ENCODE data around the gene S100A13. TPM values are rescaled to one million over a fixed set of nuclear protein-coding genes. Genes with fewer than 3 reads are reported as not detected.

S100A13 gene
- total and polyA plus RNA-seq, 9 of the 15 experiments (the other 6 are each of a cell fraction or from before 2014, with no cell fraction given): 41.9 to 129 (median 58.0) TPM

DNA sequence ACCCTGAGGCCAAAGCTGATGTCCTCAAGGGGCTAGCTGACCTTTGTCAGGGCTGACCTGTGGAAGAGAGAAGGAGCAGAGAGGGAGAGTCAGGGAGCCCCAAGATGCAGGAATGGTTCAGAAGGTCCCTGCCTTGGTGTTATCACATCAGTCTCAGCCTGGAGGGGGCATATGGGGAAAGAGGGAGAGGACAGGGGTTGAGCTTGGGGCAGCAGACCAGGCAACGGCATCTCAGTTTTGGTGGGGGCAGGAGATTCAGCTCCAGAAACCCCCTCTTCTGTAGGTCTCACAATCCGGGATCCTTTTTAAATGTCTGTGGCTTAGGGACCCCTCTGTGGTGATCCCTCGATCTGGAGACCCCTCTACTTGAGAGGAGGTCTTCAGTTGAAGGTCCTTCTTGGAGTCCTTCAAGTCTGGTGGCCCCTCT is 815 bp downstream of the S100A13 start (continued):
- TF ChIP-seq, protein P1, sequence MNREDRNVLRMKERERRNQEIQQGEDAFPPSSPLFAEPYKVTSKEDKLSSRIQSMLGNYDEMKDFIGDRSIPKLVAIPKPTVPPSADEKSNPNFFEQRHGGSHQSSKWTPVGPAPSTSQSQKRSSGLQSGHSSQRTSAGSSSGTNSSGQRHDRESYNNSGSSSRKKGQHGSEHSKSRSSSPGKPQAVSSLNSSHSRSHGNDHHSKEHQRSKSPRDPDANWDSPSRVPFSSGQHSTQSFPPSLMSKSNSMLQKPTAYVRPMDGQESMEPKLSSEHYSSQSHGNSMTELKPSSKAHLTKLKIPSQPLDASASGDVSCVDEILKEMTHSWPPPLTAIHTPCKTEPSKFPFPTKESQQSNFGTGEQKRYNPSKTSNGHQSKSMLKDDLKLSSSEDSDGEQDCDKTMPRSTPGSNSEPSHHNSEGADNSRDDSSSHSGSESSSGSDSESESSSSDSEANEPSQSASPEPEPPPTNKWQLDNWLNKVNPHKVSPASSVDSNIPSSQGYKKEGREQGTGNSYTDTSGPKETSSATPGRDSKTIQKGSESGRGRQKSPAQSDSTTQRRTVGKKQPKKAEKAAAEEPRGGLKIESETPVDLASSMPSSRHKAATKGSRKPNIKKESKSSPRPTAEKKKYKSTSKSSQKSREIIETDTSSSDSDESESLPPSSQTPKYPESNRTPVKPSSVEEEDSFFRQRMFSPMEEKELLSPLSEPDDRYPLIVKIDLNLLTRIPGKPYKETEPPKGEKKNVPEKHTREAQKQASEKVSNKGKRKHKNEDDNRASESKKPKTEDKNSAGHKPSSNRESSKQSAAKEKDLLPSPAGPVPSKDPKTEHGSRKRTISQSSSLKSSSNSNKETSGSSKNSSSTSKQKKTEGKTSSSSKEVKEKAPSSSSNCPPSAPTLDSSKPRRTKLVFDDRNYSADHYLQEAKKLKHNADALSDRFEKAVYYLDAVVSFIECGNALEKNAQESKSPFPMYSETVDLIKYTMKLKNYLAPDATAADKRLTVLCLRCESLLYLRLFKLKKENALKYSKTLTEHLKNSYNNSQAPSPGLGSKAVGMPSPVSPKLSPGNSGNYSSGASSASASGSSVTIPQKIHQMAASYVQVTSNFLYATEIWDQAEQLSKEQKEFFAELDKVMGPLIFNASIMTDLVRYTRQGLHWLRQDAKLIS (CRISPR knock-in tag; IDR thresholded peaks at IDR 0.05): no peak
- TF ChIP-seq, protein P2, sequence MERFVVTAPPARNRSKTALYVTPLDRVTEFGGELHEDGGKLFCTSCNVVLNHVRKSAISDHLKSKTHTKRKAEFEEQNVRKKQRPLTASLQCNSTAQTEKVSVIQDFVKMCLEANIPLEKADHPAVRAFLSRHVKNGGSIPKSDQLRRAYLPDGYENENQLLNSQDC (CRISPR knock-in tag; IDR thresholded peaks at IDR 0.05): no peak
- TF ChIP-seq, protein P3, sequence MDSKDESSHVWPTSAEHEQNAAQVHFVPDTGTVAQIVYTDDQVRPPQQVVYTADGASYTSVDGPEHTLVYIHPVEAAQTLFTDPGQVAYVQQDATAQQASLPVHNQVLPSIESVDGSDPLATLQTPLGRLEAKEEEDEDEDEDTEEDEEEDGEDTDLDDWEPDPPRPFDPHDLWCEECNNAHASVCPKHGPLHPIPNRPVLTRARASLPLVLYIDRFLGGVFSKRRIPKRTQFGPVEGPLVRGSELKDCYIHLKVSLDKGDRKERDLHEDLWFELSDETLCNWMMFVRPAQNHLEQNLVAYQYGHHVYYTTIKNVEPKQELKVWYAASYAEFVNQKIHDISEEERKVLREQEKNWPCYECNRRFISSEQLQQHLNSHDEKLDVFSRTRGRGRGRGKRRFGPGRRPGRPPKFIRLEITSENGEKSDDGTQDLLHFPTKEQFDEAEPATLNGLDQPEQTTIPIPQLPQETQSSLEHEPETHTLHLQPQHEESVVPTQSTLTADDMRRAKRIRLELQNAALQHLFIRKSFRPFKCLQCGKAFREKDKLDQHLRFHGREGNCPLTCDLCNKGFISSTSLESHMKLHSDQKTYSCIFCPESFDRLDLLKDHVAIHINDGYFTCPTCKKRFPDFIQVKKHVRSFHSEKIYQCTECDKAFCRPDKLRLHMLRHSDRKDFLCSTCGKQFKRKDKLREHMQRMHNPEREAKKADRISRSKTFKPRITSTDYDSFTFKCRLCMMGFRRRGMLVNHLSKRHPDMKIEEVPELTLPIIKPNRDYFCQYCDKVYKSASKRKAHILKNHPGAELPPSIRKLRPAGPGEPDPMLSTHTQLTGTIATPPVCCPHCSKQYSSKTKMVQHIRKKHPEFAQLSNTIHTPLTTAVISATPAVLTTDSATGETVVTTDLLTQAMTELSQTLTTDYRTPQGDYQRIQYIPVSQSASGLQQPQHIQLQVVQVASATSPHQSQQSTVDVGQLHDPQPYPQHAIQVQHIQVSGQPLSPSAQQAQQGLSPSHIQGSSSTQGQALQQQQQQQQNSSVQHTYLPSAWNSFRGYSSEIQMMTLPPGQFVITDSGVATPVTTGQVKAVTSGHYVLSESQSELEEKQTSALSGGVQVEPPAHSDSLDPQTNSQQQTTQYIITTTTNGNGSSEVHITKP (IDR thresholded peaks at IDR 0.05; ENCODE audit: partially characterized antibody): peak; percentile 87
- TF ChIP-seq, protein P4, sequence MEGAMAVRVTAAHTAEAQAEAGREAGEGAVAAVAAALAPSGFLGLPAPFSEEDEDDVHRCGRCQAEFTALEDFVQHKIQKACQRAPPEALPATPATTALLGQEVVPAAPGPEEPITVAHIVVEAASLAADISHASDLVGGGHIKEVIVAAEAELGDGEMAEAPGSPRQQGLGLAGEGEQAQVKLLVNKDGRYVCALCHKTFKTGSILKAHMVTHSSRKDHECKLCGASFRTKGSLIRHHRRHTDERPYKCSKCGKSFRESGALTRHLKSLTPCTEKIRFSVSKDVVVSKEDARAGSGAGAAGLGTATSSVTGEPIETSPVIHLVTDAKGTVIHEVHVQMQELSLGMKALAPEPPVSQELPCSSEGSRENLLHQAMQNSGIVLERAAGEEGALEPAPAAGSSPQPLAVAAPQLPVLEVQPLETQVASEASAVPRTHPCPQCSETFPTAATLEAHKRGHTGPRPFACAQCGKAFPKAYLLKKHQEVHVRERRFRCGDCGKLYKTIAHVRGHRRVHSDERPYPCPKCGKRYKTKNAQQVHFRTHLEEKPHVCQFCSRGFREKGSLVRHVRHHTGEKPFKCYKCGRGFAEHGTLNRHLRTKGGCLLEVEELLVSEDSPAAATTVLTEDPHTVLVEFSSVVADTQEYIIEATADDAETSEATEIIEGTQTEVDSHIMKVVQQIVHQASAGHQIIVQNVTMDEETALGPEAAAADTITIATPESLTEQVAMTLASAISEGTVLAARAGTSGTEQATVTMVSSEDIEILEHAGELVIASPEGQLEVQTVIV (CRISPR knock-in tag; IDR thresholded peaks at IDR 0.05; ENCODE audit: borderline replicate concordance): no peak
- TF ChIP-seq, protein P5, sequence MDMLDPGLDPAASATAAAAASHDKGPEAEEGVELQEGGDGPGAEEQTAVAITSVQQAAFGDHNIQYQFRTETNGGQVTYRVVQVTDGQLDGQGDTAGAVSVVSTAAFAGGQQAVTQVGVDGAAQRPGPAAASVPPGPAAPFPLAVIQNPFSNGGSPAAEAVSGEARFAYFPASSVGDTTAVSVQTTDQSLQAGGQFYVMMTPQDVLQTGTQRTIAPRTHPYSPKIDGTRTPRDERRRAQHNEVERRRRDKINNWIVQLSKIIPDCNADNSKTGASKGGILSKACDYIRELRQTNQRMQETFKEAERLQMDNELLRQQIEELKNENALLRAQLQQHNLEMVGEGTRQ (CRISPR knock-in tag; IDR thresholded peaks at IDR 0.05): no peak
- TF ChIP-seq ZC3H4 (CRISPR knock-in tag; IDR thresholded peaks at IDR 0.05; ENCODE audit: borderline replicate concordance): 0 out of 2 replicates have a peak, but pooled peaks have one; percentile 23
- TF ChIP-seq, protein P6, sequence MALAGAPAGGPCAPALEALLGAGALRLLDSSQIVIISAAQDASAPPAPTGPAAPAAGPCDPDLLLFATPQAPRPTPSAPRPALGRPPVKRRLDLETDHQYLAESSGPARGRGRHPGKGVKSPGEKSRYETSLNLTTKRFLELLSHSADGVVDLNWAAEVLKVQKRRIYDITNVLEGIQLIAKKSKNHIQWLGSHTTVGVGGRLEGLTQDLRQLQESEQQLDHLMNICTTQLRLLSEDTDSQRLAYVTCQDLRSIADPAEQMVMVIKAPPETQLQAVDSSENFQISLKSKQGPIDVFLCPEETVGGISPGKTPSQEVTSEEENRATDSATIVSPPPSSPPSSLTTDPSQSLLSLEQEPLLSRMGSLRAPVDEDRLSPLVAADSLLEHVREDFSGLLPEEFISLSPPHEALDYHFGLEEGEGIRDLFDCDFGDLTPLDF (CRISPR knock-in tag; IDR thresholded peaks at IDR 0.05): no peak
- TF ChIP-seq, protein P7, sequence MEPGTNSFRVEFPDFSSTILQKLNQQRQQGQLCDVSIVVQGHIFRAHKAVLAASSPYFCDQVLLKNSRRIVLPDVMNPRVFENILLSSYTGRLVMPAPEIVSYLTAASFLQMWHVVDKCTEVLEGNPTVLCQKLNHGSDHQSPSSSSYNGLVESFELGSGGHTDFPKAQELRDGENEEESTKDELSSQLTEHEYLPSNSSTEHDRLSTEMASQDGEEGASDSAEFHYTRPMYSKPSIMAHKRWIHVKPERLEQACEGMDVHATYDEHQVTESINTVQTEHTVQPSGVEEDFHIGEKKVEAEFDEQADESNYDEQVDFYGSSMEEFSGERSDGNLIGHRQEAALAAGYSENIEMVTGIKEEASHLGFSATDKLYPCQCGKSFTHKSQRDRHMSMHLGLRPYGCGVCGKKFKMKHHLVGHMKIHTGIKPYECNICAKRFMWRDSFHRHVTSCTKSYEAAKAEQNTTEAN (CRISPR knock-in tag; IDR thresholded peaks at IDR 0.05): no peak

Data from K562 (cell line).